Measurements from ENCODE around the gene SPTB. TPM values are rescaled to one million over a fixed set of nuclear protein-coding genes. Genes with fewer than 3 reads are reported as not detected.
A peak's percentile ranks its signal among the peaks of the same experiment; 100 is the strongest.

The SPTB gene
- total RNA-seq, 1 experiment from 2014 or later = 0.13 TPM

DNA sequence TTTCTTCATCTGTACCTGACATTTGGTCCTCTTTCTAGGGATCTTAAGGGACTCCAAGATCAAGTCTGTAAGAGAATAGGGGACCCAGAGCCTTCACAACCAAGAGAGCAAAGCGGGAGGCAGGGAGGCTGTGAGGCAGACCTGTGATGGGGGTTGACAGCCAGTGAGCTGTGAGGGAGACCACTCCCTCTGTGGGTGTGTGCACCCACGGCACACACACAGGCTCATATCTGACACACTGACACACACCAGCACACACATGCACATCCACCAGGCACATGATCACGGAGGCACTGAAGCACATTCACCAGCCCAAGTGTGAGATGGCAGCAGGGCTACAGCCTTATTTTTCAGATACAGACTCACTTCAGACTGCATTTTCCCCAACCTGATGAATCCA, 55.2 kb downstream of the SPTB start:
- Histone ChIP-seq H3K27ac (ENCODE audit: low read length) (no peak overlapping the region), H3K27me3 (ENCODE audit: control insufficient read depth, insufficient read depth, low read length) (no peaks in the 10 kb centered on the region), H3K4me3 (ENCODE audit: low read depth in 2 of 2, low read length in 2 of 2) (no peak overlapping the region), H3K4me1 (ENCODE audit: control insufficient read depth, insufficient read depth, low read length) (no peaks in the 10 kb centered on the region), H3K36me3 (ENCODE audit: control insufficient read depth, insufficient read depth, low read length) (no peaks in the 10 kb centered on the region), H3K9me3 (ENCODE audit: control insufficient read depth, insufficient read depth, low read depth, low read length) (no peaks in the 10 kb centered on the region)
- intact Hi-C loops (cut with micrococcal nuclease; ENCODE audit: unreplicated experiment) = loop anchor here (5.0 kb wide), 1 partner anchor 68 kb away; no protein-coding TSS in a partner anchor
- TF ChIP-seq POLR2AphosphoS5 (IDR thresholded peaks at IDR 0.05; ENCODE audit: low read depth, low read length) = no peak
- in situ Hi-C loops (cut with HindIII; ENCODE audit: low pct_unique_long_range_greater_than_20kb, low sequenced_read_pairs) = no loop called here
- no TSS peak for BruUV-seq (replicated peaks)
- ChIA-PET CTCF (interaction anchor here (2.2 kb wide), 1 partner anchor 67 kb away, joined by 37 read pairs; no protein-coding TSS in a partner anchor), POLR2A (no interaction called here)
- ATAC-seq (no peak), DNase-seq (ENCODE audit: low read depth, low spot score) (no peak)

DNA sequence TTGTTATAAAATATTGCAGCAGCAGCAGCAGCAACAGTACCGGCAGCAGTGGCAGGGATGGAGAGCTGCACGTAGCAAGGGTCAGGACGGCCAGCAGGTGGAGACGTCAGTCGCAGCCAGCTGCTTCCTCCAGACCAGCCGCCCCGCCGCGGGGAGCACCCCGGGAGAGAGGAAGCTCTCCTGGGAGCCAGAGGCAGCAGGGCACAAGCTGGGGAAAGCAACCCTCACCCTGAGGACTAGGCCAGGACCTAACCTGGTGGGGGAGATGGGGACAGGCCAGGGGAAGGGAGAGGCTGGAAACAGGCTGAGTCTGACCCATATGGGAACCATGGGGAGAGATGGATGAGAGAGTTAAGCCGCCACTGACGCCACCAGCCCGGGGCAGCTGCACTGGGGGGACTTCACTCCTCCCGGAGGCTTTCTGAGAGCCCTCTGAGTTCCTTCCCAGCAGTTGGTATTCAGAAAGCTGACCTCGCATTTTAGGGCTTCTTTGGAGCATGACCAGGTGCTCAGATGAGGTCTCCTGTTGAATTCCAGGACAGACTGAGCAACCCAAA, 56.3 kb downstream of the SPTB start:
- BruUV-seq (replicated peaks) = no TSS peak
- ATAC-seq = peak; percentile 97

DNA sequence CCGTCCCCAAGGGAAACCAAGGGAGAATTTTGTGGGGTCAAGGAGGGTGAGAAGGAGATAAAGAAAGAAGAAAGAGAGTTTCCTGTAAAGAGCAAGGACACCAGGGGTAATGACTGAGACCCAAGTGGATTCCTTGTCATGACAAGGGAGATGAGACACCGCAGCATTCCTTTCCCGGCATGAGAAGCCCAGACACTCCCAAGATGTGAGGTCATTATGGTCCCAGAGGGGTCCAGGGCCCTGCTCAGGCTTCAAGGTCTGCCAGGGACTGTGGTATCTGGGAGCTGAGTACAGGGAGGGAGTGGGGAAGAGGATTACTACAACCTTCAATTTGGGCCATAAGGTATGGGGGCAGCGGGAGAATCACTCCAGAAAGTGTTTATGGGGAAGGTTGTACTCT, 58.1 kb downstream of the SPTB start:
- no peak overlapping the region for H3K4me3 ChIP-seq (ENCODE audit: low read depth in 2 of 2, low read length in 2 of 2)
- intact Hi-C loops (cut with micrococcal nuclease; ENCODE audit: unreplicated experiment) = loop anchor here (5.0 kb wide), 1 partner anchor 71 kb away; no protein-coding TSS in a partner anchor
- ATAC-seq (no peak), DNase-seq (ENCODE audit: low read depth, low spot score) (no peak)
- no TSS peak for BruUV-seq (replicated peaks)
- H3K4me1 ChIP-seq (ENCODE audit: control insufficient read depth, insufficient read depth, low read length) = no peaks in the 10 kb centered on the region
- ChIA-PET POLR2A (no interaction called here), CTCF (no interaction called here)
- no peaks in the 10 kb centered on the region for H3K36me3 ChIP-seq (ENCODE audit: control insufficient read depth, insufficient read depth, low read length)
- H3K9me3 ChIP-seq (ENCODE audit: control insufficient read depth, insufficient read depth, low read depth, low read length) = no peaks in the 10 kb centered on the region
- in situ Hi-C loops (cut with HindIII; ENCODE audit: low pct_unique_long_range_greater_than_20kb, low sequenced_read_pairs) = no loop called here
- no peak overlapping the region for H3K27ac ChIP-seq (ENCODE audit: low read length)
- H3K27me3 ChIP-seq (ENCODE audit: control insufficient read depth, insufficient read depth, low read length) = no peaks in the 10 kb centered on the region
- TF ChIP-seq SIN3A (IDR thresholded peaks at IDR 0.05; ENCODE audit: borderline replicate concordance, insufficient read depth, low read depth, low read length) = no peak
- no peak for TF ChIP-seq TCF7L2 (IDR thresholded peaks at IDR 0.05; ENCODE audit: low read depth, low read length)
- TF ChIP-seq, protein P1, sequence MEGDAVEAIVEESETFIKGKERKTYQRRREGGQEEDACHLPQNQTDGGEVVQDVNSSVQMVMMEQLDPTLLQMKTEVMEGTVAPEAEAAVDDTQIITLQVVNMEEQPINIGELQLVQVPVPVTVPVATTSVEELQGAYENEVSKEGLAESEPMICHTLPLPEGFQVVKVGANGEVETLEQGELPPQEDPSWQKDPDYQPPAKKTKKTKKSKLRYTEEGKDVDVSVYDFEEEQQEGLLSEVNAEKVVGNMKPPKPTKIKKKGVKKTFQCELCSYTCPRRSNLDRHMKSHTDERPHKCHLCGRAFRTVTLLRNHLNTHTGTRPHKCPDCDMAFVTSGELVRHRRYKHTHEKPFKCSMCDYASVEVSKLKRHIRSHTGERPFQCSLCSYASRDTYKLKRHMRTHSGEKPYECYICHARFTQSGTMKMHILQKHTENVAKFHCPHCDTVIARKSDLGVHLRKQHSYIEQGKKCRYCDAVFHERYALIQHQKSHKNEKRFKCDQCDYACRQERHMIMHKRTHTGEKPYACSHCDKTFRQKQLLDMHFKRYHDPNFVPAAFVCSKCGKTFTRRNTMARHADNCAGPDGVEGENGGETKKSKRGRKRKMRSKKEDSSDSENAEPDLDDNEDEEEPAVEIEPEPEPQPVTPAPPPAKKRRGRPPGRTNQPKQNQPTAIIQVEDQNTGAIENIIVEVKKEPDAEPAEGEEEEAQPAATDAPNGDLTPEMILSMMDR (IDR thresholded peaks at IDR 0.05) = no peak
- TF ChIP-seq, protein P2, sequence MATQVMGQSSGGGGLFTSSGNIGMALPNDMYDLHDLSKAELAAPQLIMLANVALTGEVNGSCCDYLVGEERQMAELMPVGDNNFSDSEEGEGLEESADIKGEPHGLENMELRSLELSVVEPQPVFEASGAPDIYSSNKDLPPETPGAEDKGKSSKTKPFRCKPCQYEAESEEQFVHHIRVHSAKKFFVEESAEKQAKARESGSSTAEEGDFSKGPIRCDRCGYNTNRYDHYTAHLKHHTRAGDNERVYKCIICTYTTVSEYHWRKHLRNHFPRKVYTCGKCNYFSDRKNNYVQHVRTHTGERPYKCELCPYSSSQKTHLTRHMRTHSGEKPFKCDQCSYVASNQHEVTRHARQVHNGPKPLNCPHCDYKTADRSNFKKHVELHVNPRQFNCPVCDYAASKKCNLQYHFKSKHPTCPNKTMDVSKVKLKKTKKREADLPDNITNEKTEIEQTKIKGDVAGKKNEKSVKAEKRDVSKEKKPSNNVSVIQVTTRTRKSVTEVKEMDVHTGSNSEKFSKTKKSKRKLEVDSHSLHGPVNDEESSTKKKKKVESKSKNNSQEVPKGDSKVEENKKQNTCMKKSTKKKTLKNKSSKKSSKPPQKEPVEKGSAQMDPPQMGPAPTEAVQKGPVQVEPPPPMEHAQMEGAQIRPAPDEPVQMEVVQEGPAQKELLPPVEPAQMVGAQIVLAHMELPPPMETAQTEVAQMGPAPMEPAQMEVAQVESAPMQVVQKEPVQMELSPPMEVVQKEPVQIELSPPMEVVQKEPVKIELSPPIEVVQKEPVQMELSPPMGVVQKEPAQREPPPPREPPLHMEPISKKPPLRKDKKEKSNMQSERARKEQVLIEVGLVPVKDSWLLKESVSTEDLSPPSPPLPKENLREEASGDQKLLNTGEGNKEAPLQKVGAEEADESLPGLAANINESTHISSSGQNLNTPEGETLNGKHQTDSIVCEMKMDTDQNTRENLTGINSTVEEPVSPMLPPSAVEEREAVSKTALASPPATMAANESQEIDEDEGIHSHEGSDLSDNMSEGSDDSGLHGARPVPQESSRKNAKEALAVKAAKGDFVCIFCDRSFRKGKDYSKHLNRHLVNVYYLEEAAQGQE (IDR thresholded peaks at IDR 0.05; ENCODE audit: insufficient read depth in 1 of 2, low read depth in 2 of 2, low read length in 1 of 2) = no peak
- TF ChIP-seq POLR2AphosphoS5 (IDR thresholded peaks at IDR 0.05; ENCODE audit: low read depth, low read length) = no peak

More for the DNA sequence above, 56.3 kb downstream of the SPTB start:
- no peak for DNase-seq (ENCODE audit: low read depth, low spot score)
- ChIA-PET CTCF (interaction anchor here (0.6 to 2.2 kb wide), 5 partner anchors 11 to 68 kb away, joined by 3 to 37 read pairs (median 4); partner anchors contain the start of gene SPTB), POLR2A (interaction anchor here (0.6 kb wide), 1 partner anchor 60 kb away, joined by 3 read pairs; no protein-coding TSS in a partner anchor)
- Histone ChIP-seq H3K27ac (ENCODE audit: low read length) (no peak overlapping the region), H3K4me3 (ENCODE audit: low read depth in 2 of 2, low read length in 2 of 2) (peak overlapping the region in 1 of 2 experiments; percentile 20; a peak in 1 of 4 replicates), H3K36me3 (ENCODE audit: control insufficient read depth, insufficient read depth, low read length) (no peaks in the 10 kb centered on the region), H3K27me3 (ENCODE audit: control insufficient read depth, insufficient read depth, low read length) (no peaks in the 10 kb centered on the region), H3K9me3 (ENCODE audit: control insufficient read depth, insufficient read depth, low read depth, low read length) (no peaks in the 10 kb centered on the region), H3K4me1 (ENCODE audit: control insufficient read depth, insufficient read depth, low read length) (no peaks in the 10 kb centered on the region)
- in situ Hi-C loops (cut with HindIII; ENCODE audit: low pct_unique_long_range_greater_than_20kb, low sequenced_read_pairs) (no loop called here), intact Hi-C loops (cut with micrococcal nuclease; ENCODE audit: unreplicated experiment) (loop anchor here (5.0 kb wide), 1 partner anchor 69 kb away; no protein-coding TSS in a partner anchor)
- TF ChIP-seq SIN3A (IDR thresholded peaks at IDR 0.05; ENCODE audit: borderline replicate concordance, insufficient read depth, low read depth, low read length) = no peak
- TF ChIP-seq, protein P1 (IDR thresholded peaks at IDR 0.05) = peak; percentile 84
